BE2C (cell line): ENCODE measurements around the gene C1QTNF6.
A peak's percentile ranks its signal among the peaks of the same experiment; 100 is the strongest.

Experiments used
- DNase-seq: peaks from one replicate; pipeline ENCODE4 v3.0.0-alpha.2; 2020
- H3K27me3 ChIP-seq: fragments of 250-450 bp; sonication (Bioruptor Pico); 2 replicates; pipeline ENCODE4 v1.5.1; 2020; ENCODE audit warnings: mild to moderate bottlenecking
- H3K36me3 ChIP-seq: fragments of 250-450 bp; sonication (Bioruptor Pico); 2 replicates; pipeline ENCODE4 v1.5.1; 2020; ENCODE audit warnings: mild to moderate bottlenecking
- H3K4me1 ChIP-seq: fragments of 250-450 bp; sonication (Bioruptor Pico); 2 replicates; pipeline ENCODE4 v1.5.1; 2020
- H3K4me3 ChIP-seq: 2 replicates; pipeline ENCODE4 v1.5.1; 2011; ENCODE audit warnings: low read depth, low read length
- H3K9me3 ChIP-seq: fragments of 250-450 bp; sonication (Bioruptor Pico); 2 replicates; pipeline ENCODE4 v1.5.1; 2020
- CTCF ChIP-seq: IDR thresholded peaks from 2 replicates; pipeline ENCODE4 v1.5.1; 2012; ENCODE audit warnings: mild to moderate bottlenecking, low read depth, low read length

C1QTNF6 gene

GRCh38 chr22:37213218-37213855 lies 25.3 kb upstream of the C1QTNF6 start:
- Histone ChIP-seq H3K36me3 (no peaks in the 10 kb centered on the region), H3K27me3 (no peaks in the 10 kb centered on the region), H3K4me3 (no peak overlapping the region), H3K9me3 (no peaks in the 10 kb centered on the region), H3K4me1 (no peaks in the 10 kb centered on the region; the same call in none of the 2 replicates)
- TF ChIP-seq CTCF, result no peak
- no peak for DNase-seq

GRCh38 chr22:37212174-37212906 lies 24.3 kb upstream of the C1QTNF6 start, which contains the start of gene SSTR3:
SSTR3 (minus strand) TSS chr22:37212477; CDS start chr22:37207803, 4,674 bp downstream.
- Histone ChIP-seq H3K9me3 (no peaks in the 10 kb centered on the region), H3K4me3 (peak within 1 kb of the TSS; percentile 15), H3K4me1 (no peaks in the 10 kb centered on the region; the same call in none of the 2 replicates), H3K27me3 (no peaks in the 10 kb centered on the region), H3K36me3 (no peaks in the 10 kb centered on the region)
- TF ChIP-seq CTCF, result no peak
- peak; percentile 58 for DNase-seq

DNA sequence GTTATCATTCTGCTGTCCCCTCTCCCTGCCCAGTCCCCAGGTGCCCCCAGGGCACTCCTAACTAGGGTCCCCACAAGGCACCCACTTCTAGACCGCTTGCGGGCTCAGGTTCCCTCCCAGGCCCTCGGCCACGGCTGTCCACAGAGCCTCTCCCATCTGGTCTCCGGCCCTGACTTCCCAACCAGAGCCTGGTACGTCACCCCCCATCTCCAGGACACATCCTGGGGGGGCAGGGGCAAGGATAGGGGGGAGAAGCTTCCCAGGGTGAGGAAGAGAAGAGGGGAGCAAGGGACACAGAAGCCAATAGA lies 23.8 kb upstream of the C1QTNF6 start:
- H3K4me3 ChIP-seq, result no peak overlapping the region
- H3K9me3 ChIP-seq, result no peaks in the 10 kb centered on the region
- H3K4me1 ChIP-seq, result no peaks in the 10 kb centered on the region; the same call in none of the 2 replicates
- no peaks in the 10 kb centered on the region for H3K27me3 ChIP-seq
- DNase-seq, result no peak
- no peak for TF ChIP-seq CTCF
- no peaks in the 10 kb centered on the region for H3K36me3 ChIP-seq

GRCh38 chr22:37211075-37211865 lies 23.2 kb upstream of the C1QTNF6 start:
- Histone ChIP-seq H3K27me3 (no peaks in the 10 kb centered on the region), H3K9me3 (no peaks in the 10 kb centered on the region), H3K4me1 (no peaks in the 10 kb centered on the region; the same call in none of the 2 replicates), H3K36me3 (no peaks in the 10 kb centered on the region), H3K4me3 (no peak overlapping the region)
- TF ChIP-seq CTCF, result no peak
- no peak for DNase-seq

DNA sequence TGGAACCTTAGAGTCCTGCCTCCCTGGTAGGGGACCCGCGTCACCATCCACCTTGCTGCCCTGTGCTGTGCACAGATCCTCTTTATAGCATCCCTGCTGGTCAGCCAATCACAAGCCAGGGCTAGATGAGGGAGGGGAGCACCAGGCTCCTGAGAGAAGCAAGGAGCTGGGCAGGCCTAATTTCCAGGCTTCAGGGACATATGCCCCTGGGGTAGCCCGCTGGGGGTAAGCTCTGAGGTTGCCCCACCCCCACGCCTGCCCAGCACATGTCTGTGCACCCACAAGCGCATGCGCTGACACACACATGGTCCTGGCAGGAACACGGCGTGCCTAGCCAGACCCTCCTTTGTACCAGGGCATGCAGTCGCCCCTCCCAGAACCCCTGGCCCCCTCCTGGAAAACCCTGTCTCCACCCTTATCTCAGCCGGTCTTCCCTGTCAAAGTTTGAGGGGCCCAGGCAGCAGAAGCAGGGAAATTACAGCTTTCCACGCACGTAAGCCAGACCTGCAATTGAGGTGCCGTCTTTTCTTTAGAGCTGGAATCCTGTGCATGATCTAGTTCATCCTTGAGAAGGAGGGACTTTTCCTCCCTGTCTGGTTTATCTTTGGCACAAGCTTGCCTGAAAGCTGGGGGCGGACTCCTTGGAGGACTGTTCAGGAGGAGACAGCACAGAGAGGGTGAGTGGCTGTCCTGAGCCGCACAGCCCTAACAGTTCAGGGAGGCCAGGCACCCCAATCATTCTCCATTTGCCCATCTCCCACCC lies 22.2 kb upstream of the C1QTNF6 start:
- H3K4me3 ChIP-seq, result no peak overlapping the region
- H3K27me3 ChIP-seq, result no peaks in the 10 kb centered on the region
- no peak for TF ChIP-seq CTCF
- no peaks in the 10 kb centered on the region for H3K36me3 ChIP-seq
- no peak for DNase-seq
- no peaks in the 10 kb centered on the region; the same call in none of the 2 replicates for H3K4me1 ChIP-seq
- H3K9me3 ChIP-seq, result no peaks in the 10 kb centered on the region
